GM21526 (cell line): ENCODE data around the gene DHCR24.

Experiments
- ATAC-seq: cut with Tn5 transposase; IDR thresholded peaks from one replicate; pipeline ENCODE4 v1.9.1; 2021; ENCODE audit warnings: moderate library complexity; ENCODE audit not compliant: unreplicated experiment, low FRiP score

Gene DHCR24

GRCh38 chr1:54825696-54826095, 61.3 kb downstream of the DHCR24 start:
- ATAC-seq = no peak

- ATAC-seq = no peak
Observed at GRCh38 chr1:54823670-54824069, 63.3 kb downstream of the DHCR24 start.

GRCh38 chr1:54819733-54820132, 67.3 kb downstream of the DHCR24 start:
- no peak for ATAC-seq

GRCh38 chr1:54819195-54819536, 67.8 kb downstream of the DHCR24 start:
- no peak for ATAC-seq

- ATAC-seq = no peak
Observed at GRCh38 chr1:54818461-54819194, 68.4 kb downstream of the DHCR24 start.

- no peak for ATAC-seq
Observed at GRCh38 chr1:54816951-54817350, 70.0 kb downstream of the DHCR24 start.

GRCh38 chr1:54816130-54816529, 70.9 kb downstream of the DHCR24 start:
- ATAC-seq = no peak

GRCh38 chr1:54815086-54815876, 71.7 kb downstream of the DHCR24 start:
- no peak for ATAC-seq

- no peak for ATAC-seq
Observed at GRCh38 chr1:54814571-54814970, 72.4 kb downstream of the DHCR24 start.

- no peak for ATAC-seq
Observed at GRCh38 chr1:54814126-54814498, 72.9 kb downstream of the DHCR24 start.

- no peak for ATAC-seq
Observed at GRCh38 chr1:54813485-54814125, 73.4 kb downstream of the DHCR24 start.

- ATAC-seq = no peak
Observed at GRCh38 chr1:54812801-54813484, 74.1 kb downstream of the DHCR24 start.

GRCh38 chr1:54811739-54812655, 75.0 kb downstream of the DHCR24 start:
- no peak for ATAC-seq

GRCh38 chr1:54811066-54811465, 75.9 kb downstream of the DHCR24 start:
- ATAC-seq = no peak

- no peak for ATAC-seq
Observed at GRCh38 chr1:54810153-54810942, 76.6 kb downstream of the DHCR24 start.

GRCh38 chr1:54809496-54810074, 77.4 kb downstream of the DHCR24 start:
- ATAC-seq = no peak

GRCh38 chr1:54808443-54809207, 78.4 kb downstream of the DHCR24 start:
- no peak for ATAC-seq

- no peak for ATAC-seq
Observed at GRCh38 chr1:54807756-54808155, 79.2 kb downstream of the DHCR24 start.
